HCT116 (cell line): ENCODE results near the gene DNPEP. TPM values are rescaled to one million over a fixed set of nuclear protein-coding genes. Genes with fewer than 3 reads are reported as not detected.

Experiments used
- ATAC-seq: fragments of 200-7000 bp; cut with Tn5 transposase; 2 replicates; pipeline ENCODE4 v1.9.1; 2020; ENCODE audit warnings: mild to moderate bottlenecking, moderate library complexity
- BruUV-seq: library from RNA; stranded (reverse); fragments of 400-500 nt; replicated peaks from 2 replicates; lab custom pipeline; 2021; lab: Mats Ljungman, UMichigan
- CTCF ChIA-PET: fragments of 300-600 bp; sonication (Branson Sonifier 250); formaldehyde crosslinking; loops from one replicate; lab custom pipeline; 2021; ENCODE audit warnings: antibody characterized with exemption; lab: Charles Lee
- POLR2A ChIA-PET: fragments of 300-600, 350-600 bp; sonication (Branson Sonifier 250); formaldehyde crosslinking; loops from one replicate; lab custom pipeline; 2021; ENCODE audit warnings: antibody characterized with exemption; lab: Charles Lee
- RAD21 ChIA-PET, 2 experiments: fragments of 300-600 bp; sonication (Branson Sonifier 250); formaldehyde crosslinking; loops; one replicate each; lab custom pipeline; 2023; ENCODE audit warnings: low total read pairs in 2 of 2; ENCODE audit not compliant: uncharacterized antibody in 2 of 2, unreplicated experiment in 2 of 2, low non-redundant PET in 1 of 2; lab: Charles Lee
- DNase-seq: peaks from one replicate; pipeline ENCODE4 v3.0.0-alpha.2; 2010; ENCODE audit warnings: low read depth, low spot score
- H2AFZ ChIP-seq: fragments of 200-600 bp; shearing (Covaris generic), sonication (generic); 2 replicates; pipeline ENCODE4 v1.6.1; 2017; ENCODE audit warnings: low read depth, mixed run types, mixed read lengths, antibody characterized with exemption, low read length; ENCODE audit not compliant: poor library complexity, severe bottlenecking
- H3K27ac ChIP-seq: 2 replicates; pipeline ENCODE4 v1.5.1; 2012; ENCODE audit warnings: low read depth, low read length
- H3K27me3 ChIP-seq: fragments of 200-600 bp; sonication (generic); 2 replicates; pipeline ENCODE4 v1.6.1; 2016; ENCODE audit warnings: mixed run types, low read length, mixed read lengths; ENCODE audit not compliant: insufficient read depth
- H3K36me3 ChIP-seq, 2 experiments: fragments of 200-500 bp in 1 of 2; fragments of 200-600 bp in 1 of 2; sonication (Bioruptor generic) in 1 of 2; sonication (generic) in 1 of 2; 2 replicates each; pipeline versions ENCODE4 v1.5.1 to v1.6.1; 2014 to 2016; ENCODE audit warnings: low read length in 2 of 2, inconsistent platforms in 1 of 2, mixed read lengths in 1 of 2, mixed run types in 1 of 2; ENCODE audit not compliant: insufficient read depth in 2 of 2, control insufficient read depth in 1 of 2
- H3K4me1 ChIP-seq, 2 experiments: fragments of 200-600 bp in 1 of 2; sonication (generic) in 1 of 2; 2 replicates each; pipeline versions ENCODE4 v1.5.1 to v1.6.1; 2012 to 2017; ENCODE audit warnings: low read length in 2 of 2, inconsistent platforms in 1 of 2, mild to moderate bottlenecking in 1 of 2, mixed read lengths in 1 of 2, mixed run types in 1 of 2, moderate library complexity in 1 of 2; ENCODE audit not compliant: insufficient read depth in 2 of 2, control insufficient read depth in 1 of 2
- H3K4me2 ChIP-seq: fragments of 200-600 bp; sonication (generic); 2 replicates; pipeline ENCODE4 v1.6.1; 2017; ENCODE audit warnings: mixed run types, low read length, mixed read lengths
- H3K4me3 ChIP-seq, 2 experiments: fragments of 200-600 bp in 1 of 2; sonication (generic) in 1 of 2; replicated peaks in 1 of 2; 2 replicates each; pipeline ENCODE4 v1.5.1; 2011 to 2016; ENCODE audit warnings: low read length in 2 of 2, control low read depth in 1 of 2, low read depth in 1 of 2, mild to moderate bottlenecking in 1 of 2, mixed read lengths in 1 of 2, mixed run types in 1 of 2
- H3K79me2 ChIP-seq: fragments of 200-600 bp; sonication (generic); 2 replicates; pipeline ENCODE4 v1.6.1; 2017; ENCODE audit warnings: mild to moderate bottlenecking, mixed run types, low read length, moderate library complexity, mixed read lengths; ENCODE audit not compliant: insufficient read depth
- H3K9ac ChIP-seq: fragments of 200-600 bp; sonication (generic); 2 replicates; pipeline ENCODE4 v1.6.1; 2016; ENCODE audit warnings: low read length, mixed read lengths
- H3K9me2 ChIP-seq: fragments of 200-600 bp; sonication (generic), shearing (Covaris generic); 2 replicates; pipeline ENCODE4 v1.6.1; 2017; ENCODE audit warnings: mixed run types, mild to moderate bottlenecking, moderate library complexity; ENCODE audit not compliant: insufficient read depth
- H3K9me3 ChIP-seq, 2 experiments: fragments of 200-500 bp in 1 of 2; fragments of 200-600 bp in 1 of 2; sonication (Bioruptor generic) in 1 of 2; sonication (generic) in 1 of 2; 2 replicates each; pipeline ENCODE4 v1.6.1; 2014 to 2017; ENCODE audit warnings: low read length in 2 of 2, mixed read lengths in 2 of 2, inconsistent platforms in 1 of 2, low read depth in 1 of 2, mild to moderate bottlenecking in 1 of 2, mixed run types in 1 of 2, moderate library complexity in 1 of 2; ENCODE audit not compliant: control insufficient read depth in 1 of 2, insufficient read depth in 1 of 2
- H4K20me1 ChIP-seq: fragments of 200-600 bp; sonication (generic), shearing (Covaris generic); 2 replicates; pipeline ENCODE4 v1.6.1; 2017; ENCODE audit warnings: mixed run types, mild to moderate bottlenecking, moderate library complexity; ENCODE audit not compliant: insufficient read depth
- CEBPB ChIP-seq: IDR thresholded peaks from 2 replicates; pipeline ENCODE4 v1.6.1; 2012; ENCODE audit warnings: low read depth
- EGR1 ChIP-seq: IDR thresholded peaks from 2 replicates; pipeline ENCODE4 v1.6.1; 2012; ENCODE audit warnings: low read depth
- EZH2 ChIP-seq: fragments of 200-600 bp; sonication (generic); IDR thresholded peaks from 2 replicates; pipeline ENCODE4 v1.6.1; 2017; ENCODE audit warnings: antibody characterized with exemption, mixed run types
- FOSL1 ChIP-seq: IDR thresholded peaks from 2 replicates; pipeline ENCODE4 v1.6.1; 2012; ENCODE audit warnings: low read depth
- JUND ChIP-seq: IDR thresholded peaks from 2 replicates; pipeline ENCODE4 v1.6.1; 2012
- POLR2A ChIP-seq: IDR thresholded peaks from 2 replicates; pipeline ENCODE4 v1.7.0; 2011; ENCODE audit warnings: borderline replicate concordance; ENCODE audit not compliant: insufficient read depth, insufficient read length; ENCODE audit errors: extremely low read depth
- RAD21 ChIP-seq: IDR thresholded peaks from 2 replicates; pipeline ENCODE4 v1.6.1; 2012; ENCODE audit warnings: low read depth, mild to moderate bottlenecking
- SIN3A ChIP-seq: IDR thresholded peaks from 2 replicates; pipeline ENCODE4 v1.6.1; 2012; ENCODE audit warnings: low read depth
- SP1 ChIP-seq: IDR thresholded peaks from 2 replicates; pipeline ENCODE4 v1.6.1; 2012; ENCODE audit warnings: low read depth
- SRF ChIP-seq: IDR thresholded peaks from 2 replicates; pipeline ENCODE4 v1.6.1; 2012; ENCODE audit warnings: low read depth
- TCF7L2 ChIP-seq: IDR thresholded peaks from 2 replicates; pipeline ENCODE4 v1.7.0; 2011; ENCODE audit warnings: borderline replicate concordance, inconsistent platforms; ENCODE audit not compliant: insufficient read depth, insufficient read length; ENCODE audit errors: extremely low read depth
- ZFX ChIP-seq: fragments of 450-650 bp; IDR thresholded peaks from 2 replicates; pipeline ENCODE4 v1.6.1; 2017
- ZNF274 ChIP-seq: fragments of 200-500 bp; sonication (Bioruptor generic); IDR thresholded peaks from 2 replicates; pipeline ENCODE4 v1.6.1; 2014; ENCODE audit warnings: mild to moderate bottlenecking, low read depth, low read length, inconsistent platforms
- intact Hi-C: fragments of 100-400 bp; cut with micrococcal nuclease; formaldehyde crosslinking; loops from 2 replicates; pipeline ENCODE4 v1.10.0; 2022
- total RNA-seq: library from RNA; stranded (reverse); gene quantifications from one replicate; pipeline ENCODE4 v1.2.1, GENCODE V29; 2021; ENCODE audit not compliant: unreplicated experiment
- TF ChIP-seq, protein P1 (sequence below): IDR thresholded peaks from 2 replicates; pipeline ENCODE4 v1.6.1; 2011; ENCODE audit warnings: mild to moderate bottlenecking, low read length, moderate library complexity; ENCODE audit not compliant: insufficient replicate concordance; ENCODE audit errors: extremely low read depth
- TF ChIP-seq, protein P2 (sequence below): IDR thresholded peaks from 2 replicates; pipeline ENCODE4 v1.6.1; 2012

Gene DNPEP
- total RNA-seq, 1 experiment from 2014 or later: 80.1 TPM

DNA sequence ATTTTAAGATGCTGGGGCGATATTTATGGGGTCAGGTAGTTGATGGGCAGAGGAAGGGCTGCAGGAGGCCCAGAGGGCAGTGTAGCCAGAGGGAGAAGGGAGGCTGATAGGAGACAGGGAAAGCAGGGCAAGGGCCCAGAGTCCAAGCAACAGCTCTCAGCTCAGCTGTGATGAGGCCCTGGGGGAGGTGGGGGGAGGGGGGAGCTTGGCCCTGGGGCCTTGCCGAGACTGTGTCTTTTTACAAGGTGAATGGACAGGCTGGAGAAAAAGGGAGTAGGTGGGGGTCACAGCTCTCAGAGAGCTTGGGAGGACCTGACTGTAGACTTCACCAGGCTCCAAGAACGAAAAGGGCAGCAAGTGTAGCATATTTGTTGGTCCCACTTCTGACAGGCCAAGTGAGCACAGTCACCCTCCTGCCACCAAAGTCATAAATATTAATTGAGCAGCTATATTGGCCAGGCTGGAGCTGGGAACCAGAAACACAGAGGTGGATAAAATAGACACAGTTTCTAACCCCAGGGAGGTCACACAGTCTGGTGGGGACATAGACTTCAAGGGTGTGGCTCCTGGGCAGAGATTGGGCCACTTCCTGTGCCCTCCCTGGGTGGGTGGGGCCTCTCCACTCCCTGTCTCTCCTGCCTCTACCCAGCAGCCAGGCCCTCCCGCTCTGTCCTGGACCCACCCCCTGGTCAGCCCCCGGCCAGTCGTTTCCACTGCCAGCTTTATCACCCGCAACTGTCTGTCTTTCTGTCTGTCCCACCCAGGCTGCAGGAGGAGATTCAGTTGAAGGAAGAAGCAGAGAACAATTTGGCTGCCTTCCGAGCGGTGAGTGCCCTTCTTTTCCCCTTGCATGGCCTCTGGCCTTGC lies 31.9 kb upstream of the DNPEP start:
- intact Hi-C loops: no loop called here
- Histone ChIP-seq H3K4me1 (peaks cover 0 to 13% of the 10 kb centered on the region in 2 experiments; a peak in 2 of 4 replicates), H3K4me2 (peak overlapping the region; percentile 39), H4K20me1 (no peaks in the 10 kb centered on the region), H3K9ac (no peak overlapping the region), H3K27ac (no peak overlapping the region), H3K9me3 (no peaks in the 10 kb centered on the region), H3K9me2 (no peaks in the 10 kb centered on the region), H3K79me2 (no peaks in the 10 kb centered on the region), H3K36me3 (no peaks in the 10 kb centered on the region), H3K27me3 (no peaks in the 10 kb centered on the region), H2AFZ (no peak overlapping the region), H3K4me3 (no peak overlapping the region)
- POLR2A ChIA-PET: no interaction called here
- CTCF ChIA-PET: interaction anchor here (1.0 to 1.5 kb wide), 2 partner anchors 14 to 110 kb away, joined by 3 to 4 read pairs; no protein-coding TSS in a partner anchor
- RAD21 ChIA-PET: no interaction called here
- BruUV-seq: no TSS peak
- ATAC-seq (peak; percentile 94), DNase-seq (no peak)
- no peak for TF ChIP-seq ZNF274
- no peak for TF ChIP-seq SRF
- no peak for TF ChIP-seq SP1
- no peak for TF ChIP-seq TCF7L2
- TF ChIP-seq, protein P1, sequence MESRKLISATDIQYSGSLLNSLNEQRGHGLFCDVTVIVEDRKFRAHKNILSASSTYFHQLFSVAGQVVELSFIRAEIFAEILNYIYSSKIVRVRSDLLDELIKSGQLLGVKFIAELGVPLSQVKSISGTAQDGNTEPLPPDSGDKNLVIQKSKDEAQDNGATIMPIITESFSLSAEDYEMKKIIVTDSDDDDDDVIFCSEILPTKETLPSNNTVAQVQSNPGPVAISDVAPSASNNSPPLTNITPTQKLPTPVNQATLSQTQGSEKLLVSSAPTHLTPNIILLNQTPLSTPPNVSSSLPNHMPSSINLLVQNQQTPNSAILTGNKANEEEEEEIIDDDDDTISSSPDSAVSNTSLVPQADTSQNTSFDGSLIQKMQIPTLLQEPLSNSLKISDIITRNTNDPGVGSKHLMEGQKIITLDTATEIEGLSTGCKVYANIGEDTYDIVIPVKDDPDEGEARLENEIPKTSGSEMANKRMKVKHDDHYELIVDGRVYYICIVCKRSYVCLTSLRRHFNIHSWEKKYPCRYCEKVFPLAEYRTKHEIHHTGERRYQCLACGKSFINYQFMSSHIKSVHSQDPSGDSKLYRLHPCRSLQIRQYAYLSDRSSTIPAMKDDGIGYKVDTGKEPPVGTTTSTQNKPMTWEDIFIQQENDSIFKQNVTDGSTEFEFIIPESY: no peak
- TF ChIP-seq CEBPB: no peak
- TF ChIP-seq EGR1: no peak
- TF ChIP-seq ZFX: no peak
- TF ChIP-seq POLR2A: no peak
- TF ChIP-seq, protein P2, sequence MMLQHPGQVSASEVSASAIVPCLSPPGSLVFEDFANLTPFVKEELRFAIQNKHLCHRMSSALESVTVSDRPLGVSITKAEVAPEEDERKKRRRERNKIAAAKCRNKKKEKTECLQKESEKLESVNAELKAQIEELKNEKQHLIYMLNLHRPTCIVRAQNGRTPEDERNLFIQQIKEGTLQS: no peak
- no peak for TF ChIP-seq SIN3A
- no peak for TF ChIP-seq FOSL1
- no peak for TF ChIP-seq JUND
- TF ChIP-seq EZH2: no peak
- no peak for TF ChIP-seq RAD21
